RWPE2 (cell line): ENCODE data around the gene ATP6V0C.
A peak's percentile ranks its signal among the peaks of the same experiment; 100 is the strongest.

Source experiments
- ATAC-seq: fragments of 200-7000 bp; cut with Tn5 transposase; 3 replicates; pipeline ENCODE4 v1.9.1; 2021; ENCODE audit warnings: low read depth
- DNase-seq: peaks from one replicate; pipeline ENCODE4 v3.0.0-alpha.2; 2020; ENCODE audit warnings: low spot score
- H3K27ac ChIP-seq: fragments of 450-650 bp; 2 replicates; pipeline ENCODE4 v1.5.1; 2017; ENCODE audit warnings: mild to moderate bottlenecking; ENCODE audit not compliant: poor library complexity, severe bottlenecking
- H3K27me3 ChIP-seq: fragments of 250-450 bp; sonication (Bioruptor Pico); 2 replicates; pipeline ENCODE4 v1.5.1; 2021; ENCODE audit warnings: mild to moderate bottlenecking, moderate library complexity; ENCODE audit not compliant: insufficient read depth, poor library complexity, severe bottlenecking
- H3K36me3 ChIP-seq: fragments of 250-450 bp; sonication (Bioruptor Pico); 2 replicates; pipeline ENCODE4 v1.5.1; 2020; ENCODE audit warnings: low read depth, mild to moderate bottlenecking, moderate library complexity
- H3K4me1 ChIP-seq: fragments of 250-450 bp; sonication (Bioruptor Pico); 2 replicates; pipeline ENCODE4 v1.5.1; 2021; ENCODE audit warnings: mild to moderate bottlenecking, moderate library complexity; ENCODE audit not compliant: insufficient read depth, poor library complexity, severe bottlenecking
- H3K4me3 ChIP-seq: fragments of 250-450 bp; sonication (Bioruptor Pico); 2 replicates; pipeline ENCODE4 v1.5.1; 2021; ENCODE audit warnings: mild to moderate bottlenecking, moderate library complexity; ENCODE audit not compliant: severe bottlenecking
- H3K9me3 ChIP-seq: fragments of 250-450 bp; sonication (Bioruptor Pico); 2 replicates; pipeline ENCODE4 v1.5.1; 2021; ENCODE audit warnings: mild to moderate bottlenecking, moderate library complexity; ENCODE audit not compliant: severe bottlenecking
- TF ChIP-seq, protein P1 (sequence below): fragments of 450-650 bp; IDR thresholded peaks from one replicate; pipeline ENCODE4 v1.5.1; 2017; ENCODE audit warnings: mild to moderate bottlenecking, moderate library complexity; ENCODE audit not compliant: poor library complexity, severe bottlenecking

Gene ATP6V0C

DNA sequence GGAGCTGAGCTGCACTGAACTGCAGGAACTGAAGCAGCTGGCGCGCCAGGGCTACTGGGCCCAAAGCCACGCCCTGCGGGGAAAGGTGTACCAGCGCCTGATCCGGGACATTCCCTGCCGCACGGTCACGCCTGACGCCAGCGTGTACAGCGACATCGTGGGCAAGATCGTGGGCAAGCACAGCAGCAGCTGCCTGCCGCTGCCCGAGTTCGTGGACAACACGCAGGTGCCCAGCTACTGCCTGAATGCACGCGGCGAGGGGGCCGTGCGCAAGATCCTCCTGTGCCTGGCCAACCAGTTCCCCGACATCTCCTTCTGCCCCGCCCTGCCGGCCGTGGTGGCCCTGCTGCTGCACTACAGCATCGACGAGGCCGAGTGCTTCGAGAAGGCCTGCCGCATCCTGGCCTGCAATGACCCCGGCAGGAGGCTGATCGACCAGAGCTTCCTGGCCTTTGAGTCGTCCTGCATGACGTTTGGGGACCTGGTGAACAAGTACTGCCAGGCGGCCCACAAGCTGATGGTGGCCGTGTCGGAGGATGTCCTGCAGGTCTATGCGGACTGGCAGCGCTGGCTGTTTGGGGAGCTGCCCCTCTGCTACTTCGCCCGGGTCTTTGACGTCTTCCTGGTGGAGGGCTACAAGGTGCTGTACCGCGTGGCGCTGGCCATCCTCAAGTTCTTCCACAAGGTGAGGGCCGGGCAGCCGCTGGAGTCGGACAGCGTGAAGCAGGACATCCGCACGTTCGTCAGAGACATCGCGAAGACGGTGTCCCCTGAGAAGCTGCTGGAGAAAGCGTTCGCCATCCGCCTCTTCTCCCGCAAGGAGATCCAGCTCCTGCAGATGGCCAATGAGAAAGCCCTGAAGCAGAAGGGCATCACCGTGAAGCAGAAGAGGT, 17.3 kb upstream of the ATP6V0C start:
- TF ChIP-seq, protein P1, sequence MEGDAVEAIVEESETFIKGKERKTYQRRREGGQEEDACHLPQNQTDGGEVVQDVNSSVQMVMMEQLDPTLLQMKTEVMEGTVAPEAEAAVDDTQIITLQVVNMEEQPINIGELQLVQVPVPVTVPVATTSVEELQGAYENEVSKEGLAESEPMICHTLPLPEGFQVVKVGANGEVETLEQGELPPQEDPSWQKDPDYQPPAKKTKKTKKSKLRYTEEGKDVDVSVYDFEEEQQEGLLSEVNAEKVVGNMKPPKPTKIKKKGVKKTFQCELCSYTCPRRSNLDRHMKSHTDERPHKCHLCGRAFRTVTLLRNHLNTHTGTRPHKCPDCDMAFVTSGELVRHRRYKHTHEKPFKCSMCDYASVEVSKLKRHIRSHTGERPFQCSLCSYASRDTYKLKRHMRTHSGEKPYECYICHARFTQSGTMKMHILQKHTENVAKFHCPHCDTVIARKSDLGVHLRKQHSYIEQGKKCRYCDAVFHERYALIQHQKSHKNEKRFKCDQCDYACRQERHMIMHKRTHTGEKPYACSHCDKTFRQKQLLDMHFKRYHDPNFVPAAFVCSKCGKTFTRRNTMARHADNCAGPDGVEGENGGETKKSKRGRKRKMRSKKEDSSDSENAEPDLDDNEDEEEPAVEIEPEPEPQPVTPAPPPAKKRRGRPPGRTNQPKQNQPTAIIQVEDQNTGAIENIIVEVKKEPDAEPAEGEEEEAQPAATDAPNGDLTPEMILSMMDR, result no peak
- 0 out of 2 replicates have a peak, but pooled peaks cover 9% of the 10 kb centered on the region for H3K36me3 ChIP-seq
- no peak overlapping the region for H3K4me3 ChIP-seq
- H3K4me1 ChIP-seq, result no peaks in the 10 kb centered on the region
- H3K27me3 ChIP-seq, result no peaks in the 10 kb centered on the region
- no peak for DNase-seq
- no peak overlapping the region for H3K27ac ChIP-seq
- H3K9me3 ChIP-seq, result no peaks in the 10 kb centered on the region
- ATAC-seq, result no peak

DNA sequence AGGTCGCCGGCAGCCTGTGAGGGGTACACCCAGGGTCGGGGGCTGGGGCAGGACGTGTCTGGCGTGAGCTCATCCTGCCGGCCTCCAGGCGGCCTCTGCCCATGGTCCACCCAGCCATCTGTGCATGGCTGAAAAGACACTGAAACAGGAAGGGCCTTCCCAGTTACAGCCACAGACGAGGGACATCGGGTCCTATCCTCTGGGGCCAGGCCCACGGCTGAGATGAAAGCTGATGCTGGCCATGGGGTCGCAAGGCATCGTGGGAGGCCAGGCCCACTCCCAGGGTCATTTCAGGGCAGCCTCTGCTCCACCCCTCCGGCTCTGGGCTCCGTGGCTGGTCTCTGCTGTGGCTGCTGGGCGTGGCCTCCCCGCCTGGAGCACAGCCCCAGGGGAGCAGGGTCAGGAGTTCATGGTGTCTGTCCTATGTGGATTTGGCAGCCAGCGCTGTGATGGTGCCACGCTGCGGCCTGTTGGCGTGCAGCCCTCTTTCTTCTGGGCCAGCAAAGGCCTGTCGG, 16.6 kb upstream of the ATP6V0C start:
- Histone ChIP-seq H3K9me3 (no peaks in the 10 kb centered on the region), H3K4me3 (no peak overlapping the region), H3K4me1 (no peaks in the 10 kb centered on the region), H3K36me3 (0 out of 2 replicates have a peak, but pooled peaks cover 9% of the 10 kb centered on the region), H3K27ac (no peak overlapping the region), H3K27me3 (no peaks in the 10 kb centered on the region)
- no peak for DNase-seq
- TF ChIP-seq, protein P1, result no peak
- no peak for ATAC-seq

DNA sequence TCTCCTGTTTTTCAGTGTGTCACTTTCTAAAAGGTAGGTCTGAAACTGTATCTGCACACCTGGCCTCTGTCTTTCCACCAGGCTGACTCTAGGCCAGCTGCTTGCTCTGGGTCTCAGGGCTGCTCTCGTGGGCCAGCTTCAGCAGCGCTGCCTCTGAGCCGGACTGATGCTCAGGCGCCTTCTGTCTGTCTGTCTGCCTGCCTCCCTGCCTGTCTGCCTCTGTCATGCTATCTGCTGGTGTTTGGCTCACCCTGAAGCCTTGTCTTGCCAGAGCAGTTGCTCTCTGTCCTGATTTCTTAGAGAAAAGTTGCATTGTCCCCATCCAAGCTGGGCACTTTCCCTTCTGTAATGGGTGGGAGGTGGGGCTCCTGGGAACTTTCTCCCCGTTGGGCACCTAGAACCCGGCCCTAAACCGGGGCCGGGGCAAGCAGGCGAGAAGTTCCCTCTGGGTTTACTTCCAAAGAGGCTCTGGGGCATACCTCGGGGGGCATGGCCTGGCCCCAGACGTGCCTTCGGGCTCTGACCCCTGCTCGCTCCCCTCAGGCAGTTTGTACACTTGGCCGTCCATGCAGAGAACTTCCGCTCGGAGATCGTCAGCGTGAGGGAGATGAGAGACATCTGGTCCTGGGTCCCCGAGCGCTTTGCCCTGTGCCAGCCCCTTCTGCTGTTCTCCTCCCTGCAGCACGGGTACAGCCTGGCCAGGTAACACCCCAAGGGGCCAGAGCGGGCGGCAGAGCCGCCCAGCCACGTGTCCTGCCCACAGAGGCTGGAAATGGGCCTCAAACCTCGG, 15.9 kb upstream of the ATP6V0C start:
- Histone ChIP-seq H3K36me3 (0 out of 2 replicates have a peak, but pooled peaks cover 9% of the 10 kb centered on the region), H3K9me3 (no peaks in the 10 kb centered on the region), H3K4me1 (no peaks in the 10 kb centered on the region), H3K27me3 (no peaks in the 10 kb centered on the region), H3K4me3 (no peak overlapping the region), H3K27ac (no peak overlapping the region)
- no peak for ATAC-seq
- DNase-seq, result no peak
- TF ChIP-seq, protein P1, result no peak

DNA sequence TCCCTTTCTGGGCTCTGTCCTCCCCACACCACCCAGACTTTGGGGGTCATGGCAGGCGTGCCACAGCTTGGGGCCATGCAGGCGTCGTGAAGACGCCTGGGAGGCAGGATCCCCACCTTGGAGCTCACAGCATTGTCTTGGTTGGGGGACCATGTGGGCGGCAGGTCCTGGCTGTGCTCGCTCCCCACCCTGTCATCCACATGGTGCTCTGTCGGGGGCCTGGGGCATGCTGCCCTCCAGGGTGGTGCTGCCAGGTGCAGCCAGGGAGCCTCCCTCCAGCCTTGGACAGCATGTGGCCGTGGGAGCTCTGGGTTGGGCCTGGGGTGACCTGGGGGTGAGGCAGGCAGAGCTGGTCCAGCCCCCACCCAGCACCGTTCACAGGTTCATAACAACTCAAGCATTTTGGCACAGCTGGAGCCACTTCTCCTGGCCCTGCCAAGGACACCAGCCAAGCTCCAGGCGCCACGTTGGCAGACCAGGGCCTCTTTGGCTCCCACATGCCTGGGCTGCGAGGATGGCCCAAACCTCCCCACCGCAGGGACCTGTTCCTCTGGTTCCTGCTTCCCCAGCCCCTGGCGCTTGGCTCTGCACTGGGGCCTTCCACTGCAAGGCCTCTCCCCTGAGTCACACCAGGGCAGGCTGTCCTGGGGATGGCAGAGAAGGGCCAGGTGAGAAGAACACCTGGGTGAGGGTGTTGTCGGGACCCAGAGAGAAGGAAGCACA, 15.1 kb upstream of the ATP6V0C start:
- TF ChIP-seq, protein P1, result no peak
- no peaks in the 10 kb centered on the region for H3K27me3 ChIP-seq
- no peak overlapping the region for H3K27ac ChIP-seq
- H3K4me3 ChIP-seq, result no peak overlapping the region
- H3K9me3 ChIP-seq, result no peaks in the 10 kb centered on the region
- no peaks in the 10 kb centered on the region for H3K4me1 ChIP-seq
- H3K36me3 ChIP-seq, result 0 out of 2 replicates have a peak, but pooled peaks cover 9% of the 10 kb centered on the region
- ATAC-seq, result 0 out of 3 replicates have a peak, but pooled peaks have one; percentile 7
- no peak for DNase-seq
